ENCODE measurements around the gene TIMM8A. TPM values are rescaled to one million over a fixed set of nuclear protein-coding genes. Genes with fewer than 3 reads are reported as not detected.

TIMM8A gene
- total and polyA plus RNA-seq, 7 donors = 11.0 to 35.3 (median 13.8) TPM

DNA sequence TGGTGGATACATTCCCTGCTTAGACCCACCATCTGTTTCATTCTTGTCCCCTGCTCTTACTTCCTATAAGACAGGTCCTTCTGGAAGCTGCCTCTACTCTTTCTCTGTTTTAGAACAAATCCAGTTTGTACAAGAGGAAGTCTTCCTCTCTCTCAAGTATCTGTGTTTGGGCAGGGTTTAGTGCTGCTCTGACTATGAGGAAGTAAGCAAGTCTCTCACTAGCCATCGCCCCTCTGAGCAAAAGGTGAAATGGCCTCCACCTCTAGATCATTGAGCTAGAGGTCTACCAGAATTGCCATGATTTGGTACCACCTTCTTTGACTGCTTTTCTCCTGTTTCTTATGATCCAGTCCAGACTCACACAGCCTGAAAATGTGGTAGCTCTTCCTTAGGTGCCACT, 29.0 kb upstream of the TIMM8A start:
- no peak for TF ChIP-seq CTCF (IDR thresholded peaks at IDR 0.05)
- Histone ChIP-seq H3K36me3 (ENCODE audit: insufficient read depth in 1 of 2, low read depth in 1 of 2) (no peaks in the 10 kb centered on the region), H3K27ac (no peak overlapping the region), H3K4me1 (no peaks in the 10 kb centered on the region), H3K4me3 (no peak overlapping the region), H3K9me3 (no peaks in the 10 kb centered on the region), H3K27me3 (ENCODE audit: insufficient read depth in 3 of 3, low read length in 2 of 3) (peaks cover 0 to 4% (median 0%) of the 10 kb centered on the region in 3 donors)
- ATAC-seq (no peak), DNase-seq (no peak)
- intact Hi-C loops (cut with DNase I) = no loop called here
- 68 to 94% (median 74%) methylated on average over 1 of the region's 1 CpG for WGBS, 3 donors

DNA sequence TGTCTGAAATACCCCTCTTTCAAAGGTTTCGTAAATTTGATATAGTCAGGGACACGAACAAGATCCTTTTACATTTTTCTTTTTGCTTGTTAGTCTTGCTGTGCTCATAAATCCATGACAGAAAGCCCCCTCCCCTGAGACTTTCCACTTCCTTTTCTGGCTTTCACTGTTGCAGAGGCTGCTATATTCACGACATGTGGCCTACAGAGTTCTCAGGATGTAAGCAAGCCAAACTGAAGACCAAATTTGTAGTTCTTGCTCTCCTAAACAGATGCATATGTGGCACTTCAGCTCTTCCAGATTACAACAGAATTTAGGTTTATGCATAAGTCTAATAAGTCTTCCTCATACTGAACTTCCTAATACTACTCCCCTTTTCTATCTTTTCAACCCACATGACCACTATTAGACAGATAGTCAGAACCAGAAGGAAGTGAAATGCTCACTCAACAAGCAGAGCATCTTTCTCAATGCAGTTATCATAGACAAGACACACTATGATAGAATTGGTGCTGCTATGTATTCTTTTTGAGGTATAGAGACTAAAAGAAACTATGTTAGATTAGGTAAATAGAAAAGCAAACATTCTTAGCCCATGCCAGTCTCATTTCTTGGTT, 22.5 kb upstream of the TIMM8A start:
- Histone ChIP-seq H3K4me3 (no peak overlapping the region), H3K27me3 (ENCODE audit: insufficient read depth in 3 of 3, low read length in 2 of 3) (peaks cover 0 to 16% (median 0%) of the 10 kb centered on the region in 3 donors), H3K27ac (no peak overlapping the region), H3K4me1 (no peaks in the 10 kb centered on the region), H3K9me3 (no peaks in the 10 kb centered on the region), H3K36me3 (ENCODE audit: insufficient read depth in 1 of 2, low read depth in 1 of 2) (no peaks in the 10 kb centered on the region)
- no peak for TF ChIP-seq CTCF (IDR thresholded peaks at IDR 0.05)
- no peak for ATAC-seq
- intact Hi-C loops (cut with DNase I) = no loop called here
- DNase-seq = no peak
- WGBS, 3 donors = 22 to 41% (median 28%) methylated on average over 3 of the region's 3 CpGs

DNA sequence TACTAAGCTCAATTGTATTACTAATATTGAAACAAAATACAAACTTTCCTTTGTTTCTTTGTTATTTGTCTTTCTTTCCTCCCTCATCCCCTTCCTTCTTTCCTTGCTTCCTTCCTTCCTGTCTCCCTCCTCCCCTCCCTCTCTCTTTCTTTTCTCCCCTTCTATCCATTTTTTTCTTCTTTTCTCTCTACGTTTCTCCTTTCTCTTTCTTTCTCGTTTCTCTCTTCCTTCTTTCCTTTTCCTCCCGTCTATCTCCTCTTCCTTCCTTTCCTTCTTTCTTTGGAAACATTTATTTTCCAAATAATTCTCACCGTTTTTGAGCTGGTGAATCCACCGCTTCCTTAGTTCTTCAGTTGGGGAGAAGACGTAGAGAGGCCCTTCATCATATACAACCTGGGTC, 21.1 kb upstream of the TIMM8A start:
- ATAC-seq (no peak), DNase-seq (no peak)
- Histone ChIP-seq H3K4me1 (no peaks in the 10 kb centered on the region), H3K27ac (no peak overlapping the region), H3K36me3 (ENCODE audit: insufficient read depth in 1 of 2, low read depth in 1 of 2) (no peaks in the 10 kb centered on the region), H3K9me3 (no peaks in the 10 kb centered on the region), H3K27me3 (ENCODE audit: insufficient read depth in 3 of 3, low read length in 2 of 3) (peaks cover 0 to 16% (median 0%) of the 10 kb centered on the region in 3 donors), H3K4me3 (no peak overlapping the region)
- intact Hi-C loops (cut with DNase I) = no loop called here
- 62 to 75% (median 67%) methylated on average over 6 of the region's 6 CpGs for whole genome bisulfite sequencing, 3 donors
- TF ChIP-seq CTCF (IDR thresholded peaks at IDR 0.05) = no peak

- Histone ChIP-seq H3K4me3 (no peak overlapping the region), H3K4me1 (no peaks in the 10 kb centered on the region), H3K9me3 (no peaks in the 10 kb centered on the region), H3K27ac (no peak overlapping the region), H3K36me3 (ENCODE audit: insufficient read depth in 1 of 2, low read depth in 1 of 2) (no peaks in the 10 kb centered on the region), H3K27me3 (ENCODE audit: insufficient read depth in 3 of 3, low read length in 2 of 3) (peaks cover 0 to 22% (median 0%) of the 10 kb centered on the region in 3 donors)
- TF ChIP-seq CTCF (IDR thresholded peaks at IDR 0.05) = no peak
- intact Hi-C loops (cut with DNase I) = no loop called here
- no peak for ATAC-seq
- DNase-seq = no peak
Observed at GRCh38 chrX:101368800-101369199, 20.3 kb upstream of the TIMM8A start.

- 82 to 100% (median 88%) methylated on average over 1 of the region's 1 CpG for WGBS, 3 donors
- intact Hi-C loops (cut with DNase I) = no loop called here
- no peak overlapping the region for H3K4me3 ChIP-seq
- no peaks in the 10 kb centered on the region for H3K4me1 ChIP-seq
- H3K27me3 ChIP-seq (ENCODE audit: insufficient read depth in 3 of 3, low read length in 2 of 3) = peaks cover 0 to 5% (median 0%) of the 10 kb centered on the region in 3 donors
- H3K27ac ChIP-seq = no peak overlapping the region
- no peak for TF ChIP-seq CTCF (IDR thresholded peaks at IDR 0.05)
- no peaks in the 10 kb centered on the region for H3K36me3 ChIP-seq (ENCODE audit: insufficient read depth in 1 of 2, low read depth in 1 of 2)
- H3K9me3 ChIP-seq = no peaks in the 10 kb centered on the region
- no peak for ATAC-seq
- no peak for DNase-seq
Observed at GRCh38 chrX:101365301-101365795, 16.8 kb upstream of the TIMM8A start.
